RWPE1 (cell line): Measurements from ENCODE around the gene TEK.
A peak's percentile ranks its signal among the peaks of the same experiment; 100 is the strongest.

Source experiments
- CTCF ChIA-PET: fragments of 350-600 bp; sonication (Branson Sonifier 250); formaldehyde crosslinking; extraction: SDS; loops from one replicate; lab custom pipeline; 2021; lab: Yijun Ruan, JAX
- POLR2A ChIA-PET: fragments of 400-600 bp; formaldehyde crosslinking; extraction: SDS; loops from one replicate; lab custom pipeline; 2020; ENCODE audit warnings: antibody characterized with exemption; ENCODE audit not compliant: low non-redundant PET; lab: Yijun Ruan, JAX
- DNase-seq: peaks from one replicate; pipeline ENCODE4 v3.0.0; 2012; ENCODE audit warnings: low spot score
- H3K27ac ChIP-seq: fragments of 450-650 bp; 2 replicates; pipeline ENCODE4 v1.5.1; 2017
- CTCF ChIP-seq: fragments of 450-650 bp; conservative IDR thresholded peaks from 2 replicates; pipeline ENCODE4 v1.5.1; 2017; ENCODE audit warnings: low read depth, mild to moderate bottlenecking

The TEK gene

DNA sequence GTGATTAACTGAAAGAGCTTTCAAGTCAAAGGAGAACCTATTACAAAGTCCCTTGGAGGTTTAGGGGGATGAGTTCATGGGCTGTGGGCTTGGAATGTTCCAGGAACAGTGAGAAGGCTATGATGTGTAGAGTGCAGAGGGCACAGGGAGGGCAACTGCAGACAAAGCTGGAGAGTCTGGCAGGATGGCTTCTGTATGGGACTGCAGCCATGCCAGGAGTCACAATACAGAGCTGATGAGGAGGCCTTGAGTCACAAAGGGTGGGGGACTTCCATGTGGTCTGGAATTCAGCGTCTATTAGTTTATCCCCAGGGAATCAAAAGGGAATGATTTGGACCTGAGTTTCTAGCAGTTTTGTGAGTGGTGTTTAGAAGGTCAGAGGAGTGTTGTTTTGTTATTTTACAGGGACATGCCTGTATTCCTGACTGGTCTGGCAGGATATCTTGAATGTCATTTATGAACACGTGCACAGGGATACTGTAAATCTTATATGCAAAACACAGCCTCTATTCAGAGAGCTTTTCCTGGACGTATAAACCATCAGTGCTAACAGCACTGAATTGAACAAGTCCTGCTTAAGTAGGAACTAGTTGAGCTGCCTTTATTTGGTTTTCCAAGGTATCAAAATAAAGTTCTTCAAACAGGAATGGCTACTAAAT lies 14.3 kb upstream of the TEK start:
- peak; percentile 46 for DNase-seq
- CTCF ChIA-PET: interaction anchor here (0.5 to 0.8 kb wide), 2 partner anchors 9 to 463 kb away, joined by 3 to 4 read pairs; no protein-coding TSS in a partner anchor
- POLR2A ChIA-PET: no interaction called here

GRCh38 chr9:27107241-27107640 lies 1.8 kb upstream of the TEK start:
- TF ChIP-seq CTCF: no peak
- CTCF ChIA-PET: interaction anchor here (0.6 to 1.0 kb wide), 2 partner anchors 141 to 172 kb away, joined by 3 read pairs; no protein-coding TSS in a partner anchor
- POLR2A ChIA-PET: no interaction called here
- DNase-seq: no peak
- H3K27ac ChIP-seq: no peak overlapping the region

More for the DNA sequence above, 14.3 kb upstream of the TEK start:
- H3K27ac ChIP-seq: no peak overlapping the region
- no peak for TF ChIP-seq CTCF

DNA sequence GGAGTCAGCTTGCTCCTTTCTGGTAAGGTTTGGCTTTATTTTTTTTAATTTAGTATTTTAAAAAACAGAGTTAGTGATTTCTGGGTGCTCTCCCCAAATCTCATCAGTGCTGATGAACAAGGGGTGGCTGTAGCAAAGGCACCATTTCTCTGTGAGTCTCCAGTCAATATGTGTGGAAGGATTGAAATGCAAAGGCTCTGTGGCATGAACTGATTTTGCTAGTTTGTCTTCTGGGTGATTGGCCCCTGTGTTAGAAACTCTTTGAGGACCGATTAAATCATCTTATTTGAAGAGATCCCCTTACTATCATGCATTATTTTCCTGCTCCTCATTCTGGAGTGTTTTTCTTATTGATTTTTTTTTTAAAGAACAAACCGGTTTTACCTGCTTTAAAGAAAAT lies 596 bp downstream of the TEK start:
- no peak overlapping the region for H3K27ac ChIP-seq
- POLR2A ChIA-PET: no interaction called here
- no peak for TF ChIP-seq CTCF
- CTCF ChIA-PET: interaction anchor here (0.6 kb wide), 1 partner anchor 71 kb away, joined by 4 read pairs; no protein-coding TSS in a partner anchor
- no peak for DNase-seq

GRCh38 chr9:27110181-27110580 lies 1.2 kb downstream of the TEK start:
- no peak for DNase-seq
- TF ChIP-seq CTCF: no peak
- CTCF ChIA-PET: no interaction called here
- POLR2A ChIA-PET: no interaction called here
- H3K27ac ChIP-seq: no peak overlapping the region

GRCh38 chr9:27112235-27112634 lies 3.2 kb downstream of the TEK start:
- no peak overlapping the region for H3K27ac ChIP-seq
- ChIA-PET CTCF (no interaction called here), POLR2A (no interaction called here)
- no peak for DNase-seq
- no peak for TF ChIP-seq CTCF

- POLR2A ChIA-PET: no interaction called here
- peak overlapping the region; percentile 79 for H3K27ac ChIP-seq
- peak; percentile 49 for DNase-seq
These were observed 8.6 kb downstream of the TEK start for GRCh38 chr9:27117489-27118135.

More at GRCh38 chr9:27117489-27118135, 8.6 kb downstream of the TEK start:
- no peak for TF ChIP-seq CTCF
- CTCF ChIA-PET: interaction anchor here (0.5 kb wide), 1 partner anchor 118 kb away, joined by 3 read pairs; no protein-coding TSS in a partner anchor
